CD4-positive, CD25-positive, alpha-beta regulatory T cell (primary cell): Measurements from ENCODE around the gene TP63. TPM values are rescaled to one million over a fixed set of nuclear protein-coding genes. Genes with fewer than 3 reads are reported as not detected.

Experiments used
- ATAC-seq, 2 donors: fragments of 150-1000 bp; cut with Tn5 transposase; one replicate each; pipeline ENCODE4 v1.10.0; 2021; ENCODE audit warnings: low read depth in 2 of 2, moderate number of reproducible peaks in 2 of 2, moderate library complexity in 1 of 2
- DNase-seq, 3 donors: peaks; one replicate each; pipeline versions ENCODE4 v3.0.0 to v3.0.0-alpha.2; 2012 to 2022; ENCODE audit warnings: mixed read lengths in 1 of 3
- H3K27ac ChIP-seq: one replicate; pipeline ENCODE4 v1.7.0; 2013; ENCODE audit warnings: mild to moderate bottlenecking, low read length; ENCODE audit not compliant: insufficient read depth, poor library complexity, severe bottlenecking
- H3K27me3 ChIP-seq: one replicate; pipeline ENCODE4 v1.7.0; 2013; ENCODE audit warnings: low read length; ENCODE audit not compliant: control insufficient read depth, insufficient read depth
- H3K36me3 ChIP-seq: one replicate; pipeline ENCODE4 v1.7.0; 2013; ENCODE audit warnings: mild to moderate bottlenecking, low read length, moderate library complexity; ENCODE audit not compliant: control insufficient read depth, insufficient read depth
- H3K4me1 ChIP-seq: 2 replicates; pipeline ENCODE4 v1.7.0; 2013; ENCODE audit warnings: mild to moderate bottlenecking, low read length; ENCODE audit not compliant: insufficient read depth, control insufficient read depth, poor library complexity, severe bottlenecking
- H3K4me3 ChIP-seq: one replicate; pipeline ENCODE4 v1.7.0; 2013; ENCODE audit warnings: low read depth, mild to moderate bottlenecking, low read length, moderate library complexity
- H3K9me3 ChIP-seq, 2 experiments: 1 replicate in 1 of 2; 2 replicates in 1 of 2; pipeline ENCODE4 v1.7.0; 2013; ENCODE audit warnings: low read length in 2 of 2, mild to moderate bottlenecking in 1 of 2, moderate library complexity in 1 of 2; ENCODE audit not compliant: control insufficient read depth in 2 of 2
- H3K27ac Mint-ChIP-seq, 3 donors: one replicate each; pipeline ENCODE4 v1.8.0; 2020 to 2022; ENCODE audit warnings: mild to moderate bottlenecking in 3 of 3, mixed read lengths in 3 of 3, moderate library complexity in 2 of 3
- H3K27me3 Mint-ChIP-seq: one replicate; pipeline ENCODE4 v1.8.0; 2022; ENCODE audit warnings: mild to moderate bottlenecking, mixed read lengths
- H3K36me3 Mint-ChIP-seq: one replicate; pipeline ENCODE4 v1.8.0; 2020; ENCODE audit warnings: mixed read lengths
- H3K4me1 Mint-ChIP-seq, 4 donors: one replicate each; pipeline ENCODE4 v1.8.0; 2020 to 2022; ENCODE audit warnings: mixed read lengths in 4 of 4, mild to moderate bottlenecking in 1 of 4
- H3K4me3 Mint-ChIP-seq, 4 donors: one replicate each; pipeline ENCODE4 v1.8.0; 2020 to 2022; ENCODE audit warnings: mild to moderate bottlenecking in 4 of 4, mixed read lengths in 4 of 4, moderate library complexity in 3 of 4
- H3K9me3 Mint-ChIP-seq, 7 donors: one replicate each; pipeline ENCODE4 v1.8.0; 2020 to 2022; ENCODE audit warnings: mixed read lengths in 7 of 7, mild to moderate bottlenecking in 3 of 7, moderate library complexity in 2 of 7
- polyA plus RNA-seq, 4 donors: library from polyadenylated mRNA; unstranded; fragments of 300-500 nt; fragmentation: Illumina TruSeq; gene quantifications; one replicate each; pipeline ENCODE4 v1.2.3, GENCODE V29; 2021
- total RNA-seq: library from RNA; stranded (reverse); gene quantifications from one replicate; pipeline ENCODE4 v1.2.3, GENCODE V29; 2022

TP63 gene
- total and polyA plus RNA-seq, 5 donors from 2014 or later: 0.10 to 0.89 (median 0.20) TPM; not detected in 1

DNA sequence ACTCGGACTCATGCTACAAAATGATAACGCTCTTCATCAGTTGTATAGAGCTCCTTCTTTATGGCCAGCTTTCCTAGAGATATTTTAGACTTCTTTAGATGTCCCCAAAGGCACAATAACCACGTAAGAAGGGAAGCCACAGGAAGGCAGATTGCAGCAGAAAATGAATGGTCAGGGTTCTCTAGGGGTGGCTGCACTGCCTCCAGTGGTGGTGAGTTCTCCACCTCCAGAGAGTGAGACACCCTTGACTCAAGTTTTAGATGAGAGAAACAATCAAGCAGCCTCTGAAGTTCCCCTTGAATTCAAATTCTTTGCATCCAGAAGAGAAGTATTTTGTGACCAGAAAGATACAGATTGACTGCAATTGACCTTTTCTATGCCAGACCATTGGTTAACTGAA, 191.5 kb downstream of the TP63 start:
- Histone ChIP-seq H3K4me1 (no peaks in the 10 kb centered on the region), H3K27ac (no peak overlapping the region), H3K4me3 (no peak overlapping the region), H3K36me3 (no peaks in the 10 kb centered on the region), H3K9me3 (no peaks in the 10 kb centered on the region), H3K27me3 (peaks cover 1% of the 10 kb centered on the region)
- H3K27me3 Mint-ChIP-seq: peaks cover 10% of the 10 kb centered on the region
- H3K27ac Mint-ChIP-seq: no peak overlapping the region
- ATAC-seq (no peak), DNase-seq (no peak)
- H3K9me3 Mint-ChIP-seq: peaks cover 0 to 3% (median 0%) of the 10 kb centered on the region in 7 donors
- H3K4me1 Mint-ChIP-seq: no peaks in the 10 kb centered on the region
- no peaks in the 10 kb centered on the region for H3K36me3 Mint-ChIP-seq
- no peak overlapping the region for H3K4me3 Mint-ChIP-seq

DNA sequence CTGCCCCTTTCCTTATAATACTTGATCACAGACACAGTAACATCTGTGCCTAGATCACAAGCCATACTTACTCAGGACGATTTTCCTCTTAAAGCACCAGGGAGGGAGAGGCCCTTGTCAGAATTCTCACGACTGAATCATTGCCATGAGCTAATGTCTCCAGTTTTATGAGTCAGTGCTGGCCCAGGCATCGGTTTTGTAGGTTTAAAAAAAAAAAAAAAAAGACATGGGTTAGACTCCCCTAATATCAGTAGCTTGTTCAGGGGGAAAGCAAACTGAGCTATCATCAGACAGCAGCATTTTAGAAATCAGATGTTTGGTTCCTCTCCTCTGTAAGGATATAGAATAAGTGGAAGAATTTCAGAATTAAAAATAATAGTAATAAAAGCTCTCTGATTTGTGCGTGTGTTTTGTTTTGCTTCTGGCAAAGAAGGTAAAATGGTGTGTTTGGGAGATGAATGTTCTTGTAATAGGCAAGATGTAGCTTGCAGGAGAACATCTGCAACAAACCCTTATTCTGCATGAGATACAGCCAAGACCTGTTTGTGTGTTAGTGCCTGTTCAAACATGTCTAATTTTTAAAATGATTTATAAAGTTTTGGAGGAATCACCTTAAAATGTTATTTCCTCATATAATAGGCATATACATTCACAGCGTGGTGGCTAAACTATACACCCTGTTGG, 193.6 kb downstream of the TP63 start:
- Mint-ChIP-seq H3K27me3 (peaks cover 10% of the 10 kb centered on the region), H3K4me3 (no peak overlapping the region), H3K4me1 (no peaks in the 10 kb centered on the region), H3K36me3 (no peaks in the 10 kb centered on the region), H3K9me3 (peaks cover 0 to 3% (median 0%) of the 10 kb centered on the region in 7 donors), H3K27ac (no peak overlapping the region)
- no peaks in the 10 kb centered on the region for H3K9me3 ChIP-seq
- no peaks in the 10 kb centered on the region for H3K36me3 ChIP-seq
- H3K27me3 ChIP-seq: peaks cover 1% of the 10 kb centered on the region
- DNase-seq: no peak
- no peak overlapping the region for H3K4me3 ChIP-seq
- ATAC-seq: no peak
- H3K4me1 ChIP-seq: no peaks in the 10 kb centered on the region
- no peak overlapping the region for H3K27ac ChIP-seq

DNA sequence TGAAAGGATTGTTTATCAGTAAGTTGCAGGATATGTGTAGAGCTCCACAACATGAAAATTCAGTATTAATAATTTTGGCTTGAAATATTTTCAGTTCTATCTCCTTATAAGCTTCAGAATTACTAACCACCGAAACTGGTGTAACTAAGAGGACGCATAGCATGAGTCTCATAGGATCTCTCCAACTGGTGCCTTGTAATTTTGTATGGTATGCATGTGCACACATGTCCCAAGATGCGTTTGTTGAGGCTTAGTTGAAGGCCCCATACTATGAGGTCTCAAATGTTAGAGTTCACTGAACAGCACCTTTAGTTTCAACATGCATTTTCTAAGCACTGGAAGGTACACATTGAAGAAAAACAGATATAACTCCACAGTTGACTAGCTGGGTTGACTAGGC, 195.4 kb downstream of the TP63 start:
- no peak overlapping the region for H3K27ac ChIP-seq
- no peak overlapping the region for H3K4me3 Mint-ChIP-seq
- no peak overlapping the region for H3K4me3 ChIP-seq
- no peaks in the 10 kb centered on the region for H3K9me3 Mint-ChIP-seq
- H3K36me3 ChIP-seq: no peaks in the 10 kb centered on the region
- no peaks in the 10 kb centered on the region for H3K4me1 Mint-ChIP-seq
- H3K4me1 ChIP-seq: no peaks in the 10 kb centered on the region
- H3K9me3 ChIP-seq: no peaks in the 10 kb centered on the region
- H3K36me3 Mint-ChIP-seq: no peaks in the 10 kb centered on the region
- DNase-seq: no peak
- peaks cover 1% of the 10 kb centered on the region for H3K27me3 ChIP-seq
- H3K27me3 Mint-ChIP-seq: peaks cover 6% of the 10 kb centered on the region
- H3K27ac Mint-ChIP-seq: no peak overlapping the region
- no peak for ATAC-seq

DNA sequence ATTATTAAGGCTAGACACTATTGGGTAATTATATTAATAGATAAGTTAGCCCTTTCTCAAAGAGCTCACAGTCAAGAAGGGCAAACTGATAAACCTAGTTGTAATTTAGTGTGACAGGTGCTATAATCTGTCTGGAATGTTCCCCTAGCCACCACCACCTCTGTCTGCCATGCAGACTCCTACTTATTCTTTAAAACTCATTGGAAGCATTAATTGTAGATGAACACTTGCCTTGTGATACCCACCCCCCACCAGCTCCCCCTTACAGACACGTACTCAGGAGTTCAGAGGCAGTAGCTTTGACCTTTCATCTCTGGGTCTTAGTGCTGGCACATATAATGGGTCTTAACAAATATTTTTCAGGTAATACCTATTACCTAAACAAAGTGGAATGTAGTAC, 195.9 kb downstream of the TP63 start:
- no peaks in the 10 kb centered on the region for H3K4me1 Mint-ChIP-seq
- H3K27ac Mint-ChIP-seq: no peak overlapping the region
- Histone ChIP-seq H3K4me1 (no peaks in the 10 kb centered on the region), H3K36me3 (no peaks in the 10 kb centered on the region), H3K27me3 (peaks cover 1% of the 10 kb centered on the region), H3K4me3 (no peak overlapping the region), H3K9me3 (no peaks in the 10 kb centered on the region), H3K27ac (no peak overlapping the region)
- H3K36me3 Mint-ChIP-seq: no peaks in the 10 kb centered on the region
- no peaks in the 10 kb centered on the region for H3K9me3 Mint-ChIP-seq
- peaks cover 6% of the 10 kb centered on the region for H3K27me3 Mint-ChIP-seq
- no peak overlapping the region for H3K4me3 Mint-ChIP-seq
- DNase-seq: no peak
- no peak for ATAC-seq

DNA sequence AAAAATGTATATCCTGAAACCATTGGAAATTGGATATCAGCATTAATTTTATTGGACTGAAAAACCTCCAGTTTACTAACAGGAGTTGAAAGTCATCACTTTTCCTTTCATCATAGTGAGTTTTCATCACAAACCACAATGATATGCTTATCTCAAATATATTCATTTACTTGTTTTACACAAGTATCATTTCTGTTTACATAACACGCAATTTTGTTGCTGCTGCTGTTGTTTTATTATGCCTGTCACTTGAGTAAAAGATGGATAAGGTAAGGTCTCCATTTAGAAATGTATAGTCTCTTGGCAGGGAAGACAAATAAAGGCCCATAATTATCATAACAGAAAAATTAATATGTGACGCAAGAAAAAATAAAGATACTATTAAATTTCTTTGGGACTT, 199.2 kb downstream of the TP63 start:
- H3K9me3 Mint-ChIP-seq: peaks cover 0 to 1% (median 0%) of the 10 kb centered on the region in 7 donors
- Histone ChIP-seq H3K9me3 (no peaks in the 10 kb centered on the region), H3K4me3 (no peak overlapping the region), H3K27ac (no peak overlapping the region), H3K27me3 (no peaks in the 10 kb centered on the region), H3K4me1 (no peaks in the 10 kb centered on the region), H3K36me3 (no peaks in the 10 kb centered on the region)
- DNase-seq (no peak), ATAC-seq (no peak)
- peaks cover 11% of the 10 kb centered on the region for H3K27me3 Mint-ChIP-seq
- H3K36me3 Mint-ChIP-seq: no peaks in the 10 kb centered on the region
- H3K4me3 Mint-ChIP-seq: no peak overlapping the region
- no peaks in the 10 kb centered on the region for H3K4me1 Mint-ChIP-seq
- no peak overlapping the region for H3K27ac Mint-ChIP-seq

DNA sequence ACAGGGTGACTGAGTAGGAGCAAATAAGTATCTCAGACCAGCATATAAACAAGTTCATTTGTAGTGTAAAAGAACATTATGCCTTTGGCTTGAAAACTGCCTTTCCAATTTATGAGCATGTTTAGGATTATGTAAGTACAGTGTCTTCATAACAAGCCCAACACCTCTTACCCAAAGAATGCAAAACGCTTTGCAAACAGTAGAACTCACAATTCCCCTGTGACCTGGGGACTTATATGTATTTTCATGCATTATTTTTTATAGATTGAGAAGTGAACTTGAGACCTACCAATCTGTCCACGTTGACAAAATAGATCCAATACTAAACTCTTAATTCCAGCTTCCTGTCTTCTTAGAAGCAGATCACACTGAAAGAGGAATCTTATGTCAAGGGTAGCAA, 202.1 kb downstream of the TP63 start:
- DNase-seq (no peak), ATAC-seq (no peak)
- H3K4me1 Mint-ChIP-seq: no peaks in the 10 kb centered on the region
- no peak overlapping the region for H3K4me3 Mint-ChIP-seq
- peaks cover 0 to 2% (median 0%) of the 10 kb centered on the region in 7 donors for H3K9me3 Mint-ChIP-seq
- peaks cover under 1% of the 10 kb centered on the region for H3K27me3 ChIP-seq
- peaks cover 12% of the 10 kb centered on the region for H3K27me3 Mint-ChIP-seq
- no peak overlapping the region for H3K4me3 ChIP-seq
- no peaks in the 10 kb centered on the region for H3K36me3 ChIP-seq
- H3K9me3 ChIP-seq: no peaks in the 10 kb centered on the region
- H3K27ac Mint-ChIP-seq: no peak overlapping the region
- no peaks in the 10 kb centered on the region for H3K4me1 ChIP-seq
- no peak overlapping the region for H3K27ac ChIP-seq
- no peaks in the 10 kb centered on the region for H3K36me3 Mint-ChIP-seq

DNA sequence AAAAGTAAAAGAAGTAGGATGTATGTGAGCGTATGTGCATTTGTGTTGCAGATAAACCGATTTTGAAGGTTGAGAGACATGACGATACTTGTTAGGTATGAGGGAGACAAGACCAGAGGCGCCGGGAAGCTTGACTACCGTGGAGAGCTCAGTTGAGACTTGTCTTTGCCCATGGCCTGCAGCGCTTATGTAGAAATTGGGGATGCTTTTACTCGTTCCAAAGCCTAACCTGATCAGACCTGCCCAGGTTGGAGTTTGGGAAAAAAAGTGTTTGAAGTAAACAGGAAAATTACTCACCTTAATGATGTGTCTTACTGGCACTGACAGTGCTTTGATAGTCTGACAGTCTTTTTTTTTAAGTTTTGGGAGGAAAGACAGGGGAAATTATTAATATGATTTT, 202.8 kb downstream of the TP63 start:
- Histone ChIP-seq H3K4me3 (no peak overlapping the region), H3K9me3 (no peaks in the 10 kb centered on the region), H3K4me1 (no peaks in the 10 kb centered on the region), H3K27ac (no peak overlapping the region), H3K36me3 (no peaks in the 10 kb centered on the region), H3K27me3 (peaks cover 2% of the 10 kb centered on the region)
- DNase-seq: no peak
- Mint-ChIP-seq H3K36me3 (no peaks in the 10 kb centered on the region), H3K4me3 (no peak overlapping the region), H3K4me1 (no peaks in the 10 kb centered on the region), H3K27ac (no peak overlapping the region), H3K27me3 (peaks cover 15% of the 10 kb centered on the region), H3K9me3 (peaks cover 0 to 2% (median 0%) of the 10 kb centered on the region in 7 donors)
- no peak for ATAC-seq

DNA sequence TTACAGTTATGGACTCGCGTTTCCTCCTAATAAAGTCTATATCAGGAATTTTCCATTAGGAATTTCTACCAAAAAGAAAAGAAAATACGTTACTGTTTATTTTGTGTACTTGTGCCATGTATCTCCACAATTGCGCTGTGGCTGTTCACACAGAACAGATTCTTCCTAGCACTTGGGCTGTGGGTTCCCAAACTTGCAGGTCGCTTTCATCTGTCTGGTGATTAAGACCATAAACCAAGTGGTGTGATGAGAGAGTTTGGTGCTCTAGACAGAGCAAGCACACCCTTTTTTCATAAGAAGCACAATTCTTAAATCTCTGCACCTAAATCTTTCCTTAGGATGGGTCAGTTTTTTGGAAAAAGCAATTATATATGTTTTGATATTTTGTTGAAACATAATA, 203.3 kb downstream of the TP63 start:
- Mint-ChIP-seq H3K4me3 (no peak overlapping the region), H3K4me1 (no peaks in the 10 kb centered on the region), H3K27ac (no peak overlapping the region), H3K36me3 (no peaks in the 10 kb centered on the region), H3K9me3 (peaks cover 0 to 2% (median 0%) of the 10 kb centered on the region in 7 donors), H3K27me3 (peaks cover 15% of the 10 kb centered on the region)
- H3K27me3 ChIP-seq: peaks cover 2% of the 10 kb centered on the region
- no peak overlapping the region for H3K4me3 ChIP-seq
- H3K9me3 ChIP-seq: no peaks in the 10 kb centered on the region
- no peaks in the 10 kb centered on the region for H3K36me3 ChIP-seq
- DNase-seq (no peak), ATAC-seq (no peak)
- no peak overlapping the region for H3K27ac ChIP-seq
- H3K4me1 ChIP-seq: no peaks in the 10 kb centered on the region
